Measurements from ENCODE around the gene MDFIC2.
"Not testable (repeated sequence)": the region's sequence is repeated elsewhere in the genome, so short reads cannot be mapped to it uniquely, and the experiment has no call there.

MDFIC2 gene

DNA sequence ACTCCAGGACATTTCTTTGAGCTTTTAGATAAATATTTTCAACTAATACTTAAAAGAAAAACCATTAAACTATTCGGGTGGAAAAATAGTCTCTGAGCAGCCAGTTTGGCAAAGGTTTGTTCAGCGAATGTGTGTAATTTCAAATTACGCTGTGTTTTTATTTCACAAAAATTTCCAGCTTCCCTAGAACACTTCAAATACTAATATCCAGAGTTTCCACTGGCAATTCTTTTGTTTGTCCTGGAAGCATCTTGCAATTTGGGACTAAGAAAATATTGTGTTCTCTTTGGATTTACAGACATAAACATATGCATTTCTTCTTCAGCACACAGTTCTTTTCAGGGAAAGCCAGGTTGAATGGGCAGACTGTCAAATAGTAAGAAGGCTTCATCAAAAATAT lies 61.9 kb downstream of the MDFIC2 start:
- DNase-seq, result no peak

DNA sequence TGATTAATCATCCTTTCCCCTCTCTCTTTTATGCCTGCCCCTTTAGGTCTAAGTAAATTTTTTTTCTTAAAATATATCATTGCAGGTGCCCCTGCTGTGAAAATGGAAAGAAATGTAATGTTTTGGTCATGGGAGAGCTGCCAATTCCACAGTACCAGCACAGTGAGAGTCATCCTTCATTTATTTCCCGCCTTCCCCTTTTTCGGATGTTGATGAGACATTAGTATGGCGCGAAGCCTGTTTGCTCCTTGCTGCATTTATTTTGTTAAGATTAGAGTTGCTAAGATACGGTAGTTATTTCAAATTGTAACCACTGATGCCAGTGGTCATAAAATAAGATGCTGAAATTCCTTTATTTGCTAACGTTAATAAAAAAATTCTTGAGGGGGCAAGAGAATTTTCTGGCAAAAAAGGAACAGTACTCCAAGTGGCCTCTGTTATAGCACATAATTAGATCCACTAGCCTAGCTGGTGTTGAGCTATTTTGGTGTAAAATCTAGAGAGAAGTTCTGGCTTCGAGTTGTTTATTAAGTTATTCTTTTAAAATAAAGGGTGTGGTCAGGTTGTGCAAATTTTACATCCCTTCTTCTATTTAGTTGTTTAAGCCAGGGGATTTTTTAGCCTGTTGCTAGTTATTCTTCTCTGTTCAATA lies 62.8 kb downstream of the MDFIC2 start:
- DNase-seq, result no peak

DNA sequence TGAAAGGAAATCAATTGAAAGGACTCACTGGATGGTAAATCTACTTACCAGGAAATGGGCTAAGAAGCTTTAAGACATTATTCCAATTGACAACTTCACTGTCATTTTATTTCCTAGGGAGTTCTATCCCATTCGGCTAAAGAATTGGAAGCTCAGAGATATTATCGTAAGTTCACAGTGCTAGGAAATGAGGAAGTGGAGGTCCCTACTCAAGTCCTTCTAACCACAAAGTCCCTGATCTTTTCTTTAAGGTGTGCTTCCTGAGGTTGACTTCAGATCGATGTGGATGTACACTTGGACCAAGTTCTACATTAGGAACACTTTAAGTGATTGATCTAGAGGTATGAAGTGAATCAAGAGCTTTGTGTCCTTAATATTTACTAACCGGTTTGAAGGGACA lies 63.6 kb downstream of the MDFIC2 start:
- no peak for DNase-seq

DNA sequence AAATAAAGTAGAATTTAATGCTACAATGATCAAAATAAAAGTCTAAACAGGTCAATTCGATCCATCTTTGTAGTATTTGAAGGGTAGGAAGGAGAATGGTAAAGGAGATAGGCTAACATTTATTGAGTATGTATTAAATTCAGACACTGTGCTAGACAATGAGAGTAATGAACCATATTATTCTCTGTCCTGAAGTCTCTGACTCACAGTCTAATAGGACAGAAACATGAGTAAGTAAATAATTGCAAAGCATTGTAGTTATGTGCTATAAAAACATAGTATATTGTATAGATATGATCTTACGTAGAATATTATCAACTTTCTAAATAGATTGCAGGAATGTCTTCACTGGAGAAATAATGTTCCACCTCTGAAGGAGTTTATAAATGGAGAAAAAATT lies 64.5 kb downstream of the MDFIC2 start:
- DNase-seq, result no peak

DNA sequence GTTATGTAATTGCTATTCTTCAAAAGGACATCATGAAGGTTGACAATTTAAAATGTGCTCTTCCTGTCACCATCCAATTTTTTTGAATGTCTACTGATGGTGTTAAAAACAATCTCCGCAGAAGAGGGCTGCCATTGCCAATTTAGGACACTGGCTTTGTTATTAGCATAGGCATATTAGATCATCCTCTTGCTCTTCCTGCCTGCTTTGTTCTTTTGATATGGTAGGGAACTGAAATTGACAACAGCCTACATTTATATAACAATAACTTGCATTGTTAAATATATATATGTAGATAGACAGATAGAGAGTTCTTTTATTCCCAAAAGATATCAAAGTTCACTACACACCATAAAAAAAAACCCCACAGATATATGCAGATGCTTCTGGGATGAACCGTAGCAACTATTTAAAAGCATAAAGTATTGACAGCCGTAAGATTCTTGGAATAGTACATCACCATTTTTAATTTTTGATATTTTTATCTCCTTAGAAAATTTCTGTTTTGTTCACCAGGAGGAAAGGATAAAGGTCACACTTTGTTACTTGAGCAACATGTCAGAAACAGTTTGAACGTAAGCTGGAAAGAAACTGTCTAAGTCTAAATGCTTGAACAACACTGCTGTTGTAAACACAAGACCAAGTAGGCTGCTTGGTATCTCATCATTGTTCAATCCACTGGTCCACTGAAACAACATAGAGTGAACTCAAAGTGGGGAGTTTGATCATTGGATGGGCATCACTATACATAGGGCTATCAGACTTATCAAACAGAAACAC lies 66.5 kb downstream of the MDFIC2 start:
- no peak for DNase-seq

DNA sequence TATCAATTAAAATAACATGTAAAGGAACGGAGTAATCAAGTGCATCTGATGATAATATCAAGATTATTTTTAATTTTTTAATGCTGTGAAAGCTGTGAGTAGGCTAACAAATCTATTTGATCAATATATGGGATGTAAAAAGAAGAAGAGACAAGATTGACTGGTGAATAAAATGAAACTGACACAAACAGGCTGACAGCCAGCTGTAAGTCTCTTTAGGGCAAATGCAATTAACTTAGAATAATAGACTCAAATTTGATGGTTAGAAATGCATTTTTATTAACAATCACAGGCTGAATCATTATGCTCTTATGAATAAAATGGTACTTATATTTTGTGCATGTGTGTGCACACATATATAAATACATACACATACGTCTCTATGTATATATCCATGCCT lies 68.0 kb downstream of the MDFIC2 start:
- no peak for DNase-seq

DNA sequence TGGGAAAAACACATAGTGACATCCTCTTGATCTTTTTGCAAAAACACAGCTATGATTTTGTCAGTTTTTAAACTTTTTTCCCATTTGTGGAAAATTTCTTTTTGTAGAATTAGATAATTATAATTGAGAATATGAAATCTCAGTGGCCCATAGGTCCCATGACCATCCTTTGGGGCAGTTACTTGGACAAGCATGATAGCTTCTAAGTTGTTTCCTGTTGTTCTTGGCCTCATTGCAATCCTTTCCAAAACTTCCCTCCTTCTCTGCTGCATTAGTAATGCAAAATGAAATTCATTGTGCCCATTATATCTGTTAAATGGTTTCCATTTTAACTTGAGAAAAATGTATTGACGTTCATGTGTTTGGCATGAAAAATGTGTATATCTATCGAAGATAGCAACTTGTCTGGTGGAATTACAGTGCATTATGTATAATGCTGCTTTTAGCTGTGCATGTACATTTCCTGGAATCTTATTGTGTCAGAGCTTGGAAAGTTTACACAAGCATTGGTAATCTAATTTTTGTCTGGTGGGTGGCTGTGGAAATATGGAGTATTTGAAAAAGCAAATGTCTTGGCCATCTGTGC lies 70.0 kb downstream of the MDFIC2 start:
- no peak for DNase-seq

DNA sequence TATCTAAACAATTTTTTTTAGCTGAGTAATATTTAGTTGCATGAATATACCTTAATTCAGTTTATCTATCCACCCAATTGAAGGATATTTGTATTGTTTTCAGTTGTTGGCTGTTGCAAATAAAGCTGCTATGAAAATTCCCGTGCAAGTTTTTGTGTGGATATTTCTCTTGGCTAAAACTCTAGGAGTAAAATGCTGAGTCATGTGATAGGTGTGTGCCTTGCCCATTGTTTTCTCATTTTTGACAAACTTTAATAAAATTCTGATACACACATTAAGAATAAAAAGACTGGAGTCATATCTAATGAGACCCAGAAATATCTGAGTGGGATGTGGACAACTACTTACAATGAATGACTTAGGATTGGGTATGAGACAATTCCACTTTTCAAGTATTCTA lies 78.6 kb downstream of the MDFIC2 start:
- DNase-seq, result no peak

DNA sequence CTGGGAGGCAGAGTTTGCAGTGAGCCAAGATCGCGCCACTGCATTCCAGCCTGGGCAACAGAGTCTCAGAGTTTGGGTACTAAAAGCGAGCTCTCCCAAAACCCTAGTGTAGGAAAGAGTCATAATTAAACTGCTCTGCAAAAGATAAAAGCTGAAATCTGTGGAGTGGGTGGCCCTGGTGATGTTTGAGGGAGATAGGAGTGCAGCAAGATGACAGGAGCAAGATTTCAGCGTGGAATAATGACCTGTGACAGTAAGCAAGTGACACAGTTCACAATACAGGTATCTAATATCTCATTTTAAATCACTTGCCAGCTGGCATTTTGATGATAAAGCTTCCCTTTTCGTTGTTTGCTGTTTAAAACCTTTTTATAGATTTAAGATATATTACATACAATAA lies 79.3 kb downstream of the MDFIC2 start:
- DNase-seq, result no peak

DNA sequence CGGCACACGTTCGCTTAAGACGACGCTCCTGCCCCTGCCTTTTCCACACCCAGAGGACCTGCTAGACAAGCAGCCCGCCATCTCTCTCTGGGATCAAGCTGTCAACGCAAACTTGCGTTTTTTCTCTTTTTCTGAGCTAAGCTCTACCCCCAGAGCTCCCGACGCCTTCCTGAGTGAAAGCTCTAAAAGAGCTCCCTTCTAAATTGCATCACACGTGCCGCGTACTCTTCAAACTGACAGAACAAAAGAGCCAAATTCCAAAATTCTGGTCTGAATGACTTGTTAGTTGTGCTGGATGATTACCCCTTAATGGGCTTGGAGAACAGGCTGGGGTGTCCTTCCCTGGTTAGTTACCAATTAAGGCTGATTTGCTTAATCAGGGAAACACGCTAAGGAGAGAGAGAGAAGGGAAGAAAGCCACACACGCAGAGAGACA lies 81.2 kb downstream of the MDFIC2 start:
- no peak for DNase-seq

DNA sequence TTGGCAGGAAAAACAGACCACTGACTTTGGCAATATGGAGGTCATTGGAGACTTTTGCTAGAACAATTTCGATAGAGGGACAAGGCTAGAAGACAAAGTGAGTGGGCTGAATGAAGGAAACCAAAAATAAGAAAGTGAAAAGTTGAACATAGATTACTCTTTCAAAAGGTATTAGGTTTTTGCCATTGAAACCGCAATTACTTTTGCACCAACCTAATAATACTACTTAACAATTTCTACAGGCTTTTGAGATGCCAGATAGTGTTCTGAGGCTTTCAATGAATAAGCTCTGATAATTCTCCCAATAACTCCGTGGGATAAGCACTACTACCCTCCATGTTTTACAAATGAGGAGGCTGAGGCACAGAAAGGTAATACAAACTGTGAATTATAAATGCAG lies 85.0 kb downstream of the MDFIC2 start:
- DNase-seq, result no peak

DNA sequence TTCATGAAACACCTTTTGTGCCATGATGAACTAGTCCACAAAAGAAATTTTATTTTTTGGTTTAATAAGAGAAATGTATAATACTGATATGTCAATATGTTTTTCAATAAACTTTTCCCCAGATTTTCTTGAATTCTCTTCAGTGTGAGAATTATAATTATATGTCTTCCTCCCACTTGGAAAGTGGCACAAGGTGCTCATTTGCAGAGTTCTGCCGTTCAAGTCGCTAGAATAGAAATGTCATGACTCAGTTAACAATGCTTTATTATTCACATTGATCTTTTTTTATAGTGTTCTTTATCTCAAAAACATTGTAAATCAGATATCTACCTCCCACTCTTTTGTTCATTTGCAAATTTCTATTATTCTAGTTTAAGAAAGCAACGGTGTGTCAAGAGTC lies 87.3 kb downstream of the MDFIC2 start:
- DNase-seq, result no peak

DNA sequence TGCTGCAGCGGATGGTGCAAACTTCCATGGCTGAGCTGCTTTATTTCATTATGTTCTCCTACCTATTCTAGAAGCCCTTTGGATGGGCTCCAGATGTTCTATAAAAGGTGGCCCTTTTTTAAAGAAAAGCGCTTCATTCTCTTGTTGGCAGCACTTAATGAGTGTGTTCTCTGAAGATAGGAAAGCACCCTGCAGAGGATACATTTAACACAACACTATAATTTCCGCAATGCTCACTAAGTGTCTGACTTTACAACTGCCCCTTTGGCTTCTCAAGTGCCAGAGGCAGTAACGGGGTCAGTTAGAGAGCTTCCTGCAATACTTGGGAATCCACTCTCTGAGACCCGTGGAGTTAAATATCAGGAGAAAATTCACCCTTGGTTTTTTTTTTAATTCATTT lies 88.1 kb downstream of the MDFIC2 start:
- DNase-seq, result no peak

DNA sequence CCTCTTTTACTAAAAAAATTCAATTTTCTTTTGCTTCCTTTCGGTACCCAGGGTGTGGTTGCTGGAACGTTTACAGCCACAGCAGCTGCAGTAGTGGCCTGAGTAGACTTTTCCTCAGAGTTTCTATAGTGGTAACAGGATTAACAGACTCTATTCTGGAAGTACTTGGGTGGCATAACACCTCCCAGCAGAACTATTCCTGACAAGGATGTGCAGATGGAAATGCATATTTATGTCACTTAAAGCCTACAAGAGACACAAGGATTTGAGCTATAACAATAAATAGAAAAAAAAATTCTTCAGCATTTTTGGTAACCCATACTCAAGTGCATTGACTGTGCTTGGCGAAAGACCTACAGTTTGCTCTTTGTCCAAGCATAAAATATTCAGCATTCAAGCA lies 94.0 kb downstream of the MDFIC2 start:
- no peak for DNase-seq

DNA sequence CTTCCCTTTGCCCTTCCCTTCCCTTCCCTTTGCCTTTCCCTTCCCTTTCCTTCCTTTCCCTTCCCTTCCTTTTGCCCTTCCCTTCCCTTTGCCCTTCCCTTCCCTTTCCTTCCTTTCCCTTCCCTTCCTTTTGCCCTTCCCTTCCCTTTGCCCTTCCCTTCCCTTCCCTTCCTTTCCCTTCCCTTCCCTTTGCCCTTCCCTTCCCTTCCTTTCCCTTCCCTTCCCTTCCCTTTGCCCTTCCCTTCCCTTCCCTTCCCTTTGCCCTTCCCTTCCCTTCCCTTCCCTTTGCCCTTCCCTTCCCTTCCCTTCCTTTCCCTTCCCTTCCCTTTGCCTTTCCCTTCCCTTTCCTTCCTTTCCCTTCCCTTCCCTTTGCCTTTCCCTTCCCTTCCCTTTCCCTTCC lies 101.2 kb downstream of the MDFIC2 start:
- not testable (repeated sequence) for DNase-seq

DNA sequence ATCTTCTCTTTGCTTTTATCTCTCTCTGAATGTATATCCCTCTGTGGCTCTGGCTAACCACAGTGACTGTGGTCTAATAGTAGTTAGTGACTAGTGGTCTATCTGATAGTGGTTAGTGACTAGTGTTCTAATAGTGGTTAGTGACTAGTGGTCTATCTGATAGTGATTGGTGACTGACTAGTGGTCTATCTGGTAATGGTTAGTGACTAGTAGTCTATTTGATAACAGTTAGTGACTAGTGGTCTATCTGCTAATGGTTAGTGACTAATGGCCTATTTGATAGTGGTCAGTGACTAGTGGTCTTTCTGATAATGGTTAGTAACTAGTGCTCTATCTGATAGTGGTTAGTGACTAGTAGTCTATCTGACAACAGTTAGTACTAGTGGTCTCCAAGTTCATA lies 110.5 kb downstream of the MDFIC2 start:
- DNase-seq, result no peak

DNA sequence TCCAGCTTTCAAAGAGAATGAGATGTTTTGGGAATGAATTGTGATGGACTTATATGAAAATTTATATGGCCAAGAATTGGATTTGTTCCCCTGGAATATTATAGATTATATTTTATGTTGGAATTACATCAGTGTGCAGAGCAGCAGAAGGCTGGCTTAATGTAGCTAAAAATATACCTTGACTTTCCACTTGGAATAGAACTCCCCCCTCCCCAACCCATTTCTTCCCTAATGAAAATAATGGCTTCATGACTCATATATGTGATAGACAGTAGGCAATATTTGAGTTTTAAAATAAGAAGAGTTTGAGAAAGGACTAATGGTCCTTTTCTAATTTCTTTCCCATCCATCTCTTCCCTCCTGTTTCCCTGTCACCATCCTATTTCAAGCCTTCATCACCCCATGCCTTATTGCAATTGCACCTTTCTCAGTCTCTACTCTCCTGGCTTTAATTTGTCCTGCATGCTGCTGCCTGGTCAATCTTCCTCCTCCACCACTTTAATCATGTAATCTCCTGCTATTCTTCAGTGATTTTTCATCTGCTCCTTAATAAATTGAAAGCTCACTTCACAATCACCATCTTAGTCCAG lies 122.5 kb downstream of the MDFIC2 start:
- no peak for DNase-seq

DNA sequence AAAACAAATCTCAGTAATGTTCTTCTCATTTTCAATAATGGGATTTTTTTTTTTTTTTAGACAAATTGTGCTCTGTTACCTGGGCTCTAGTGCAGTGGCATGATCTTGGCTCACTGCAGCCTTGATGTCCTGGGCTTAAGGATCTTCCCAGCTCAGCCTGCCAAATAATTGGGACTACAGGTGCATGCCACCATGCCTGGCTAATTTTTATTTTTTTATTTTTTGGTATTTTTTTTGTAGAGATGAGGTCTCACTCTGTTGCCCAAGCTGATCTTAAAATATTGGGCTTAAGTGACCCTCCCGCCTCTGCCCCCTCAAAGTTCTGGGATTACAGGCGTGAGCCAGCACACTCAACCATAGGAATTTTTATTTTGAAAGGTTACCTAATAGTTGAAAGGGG lies 126.2 kb downstream of the MDFIC2 start:
- no peak for DNase-seq

DNA sequence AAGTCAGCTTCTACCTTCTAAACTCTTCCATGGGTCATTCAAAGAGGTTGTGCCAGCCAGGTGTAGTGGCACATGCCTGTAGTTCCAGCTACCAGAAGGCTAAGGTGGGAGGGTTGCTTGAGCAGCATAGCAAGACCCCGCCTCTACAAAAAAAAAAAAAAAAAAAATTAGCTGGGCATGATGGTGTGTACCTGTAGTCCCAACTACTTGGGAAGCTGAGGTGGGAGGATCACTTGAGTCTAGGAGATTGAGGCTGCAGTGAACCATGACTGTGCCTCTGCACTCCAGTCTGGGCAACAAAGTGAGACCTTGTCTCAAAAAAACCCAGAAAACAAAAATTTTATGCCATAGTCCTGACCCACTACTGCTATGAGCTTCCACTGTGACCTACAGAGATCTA lies 126.8 kb downstream of the MDFIC2 start:
- DNase-seq, result no peak

DNA sequence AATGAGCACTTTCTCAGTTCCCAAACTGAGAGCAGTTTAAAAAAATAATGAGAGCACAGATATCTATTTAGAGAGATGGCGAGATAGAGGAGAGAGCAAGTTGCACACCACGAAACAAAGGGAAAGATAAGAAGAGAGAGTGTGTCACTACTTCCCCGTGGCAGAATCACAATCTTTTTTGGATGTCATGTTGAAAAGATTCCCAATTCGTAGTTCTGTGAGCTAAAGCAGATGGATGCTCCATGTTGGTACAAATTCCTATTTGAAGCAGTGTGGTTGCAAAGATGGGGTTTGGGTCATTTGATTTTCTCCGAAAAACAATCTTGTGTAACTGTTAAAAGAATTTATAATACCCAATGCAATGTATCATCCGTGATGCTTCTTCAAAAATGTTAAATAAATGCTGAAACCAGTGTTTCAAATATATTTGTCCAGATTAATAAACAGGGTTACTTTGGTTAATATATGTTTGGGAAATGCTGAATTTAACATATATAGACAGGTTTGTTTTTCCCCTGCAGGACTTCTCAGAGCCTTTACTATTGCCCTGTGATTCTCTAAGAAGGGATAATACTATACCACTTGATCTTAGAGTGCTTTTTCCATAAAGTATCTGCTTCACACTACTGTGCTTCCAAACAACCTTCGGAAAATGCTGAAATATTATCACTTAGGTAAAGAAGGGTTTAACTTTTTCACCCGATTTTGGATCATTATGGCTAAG lies 128.5 kb downstream of the MDFIC2 start:
- no peak for DNase-seq

DNA sequence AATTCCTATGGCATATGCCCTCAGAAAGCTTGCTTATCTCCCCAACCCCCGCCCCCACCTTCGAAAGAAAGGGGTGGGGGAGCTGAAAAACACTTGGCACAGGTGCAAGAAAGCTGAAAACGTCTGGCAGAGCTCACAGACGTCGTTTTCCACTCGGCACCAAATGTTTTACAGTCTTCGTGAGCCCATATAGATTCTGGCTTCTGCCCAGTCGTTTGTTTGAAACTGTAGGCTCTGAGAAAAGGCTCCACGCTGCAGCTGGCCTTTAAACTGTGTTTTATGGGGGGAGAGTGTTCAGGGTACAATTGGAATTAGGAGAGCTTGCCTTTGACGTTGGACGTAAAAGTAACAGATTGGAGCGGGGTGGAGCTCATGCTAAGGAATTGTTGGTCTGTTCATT lies 130.3 kb downstream of the MDFIC2 start:
- DNase-seq, result no peak

DNA sequence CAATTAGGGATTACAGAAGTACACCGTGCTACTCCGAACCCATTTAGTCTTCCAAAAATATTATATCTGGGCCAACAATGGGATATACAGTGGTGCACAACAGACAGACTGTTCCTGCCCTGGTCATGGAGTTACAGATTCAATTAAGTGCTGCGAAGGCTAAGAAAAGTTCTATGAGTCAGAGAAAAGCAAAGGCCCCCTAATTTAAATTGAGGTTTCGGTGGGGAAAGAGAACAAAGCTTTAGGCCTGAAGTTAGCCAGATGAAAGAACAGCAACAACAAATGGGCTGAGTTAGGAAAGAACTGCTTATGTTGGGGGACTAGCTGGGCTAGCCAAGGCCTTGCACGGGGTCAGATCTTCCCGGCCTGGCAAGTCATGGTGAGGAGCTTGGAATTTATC lies 131.8 kb downstream of the MDFIC2 start:
- DNase-seq, result no peak

DNA sequence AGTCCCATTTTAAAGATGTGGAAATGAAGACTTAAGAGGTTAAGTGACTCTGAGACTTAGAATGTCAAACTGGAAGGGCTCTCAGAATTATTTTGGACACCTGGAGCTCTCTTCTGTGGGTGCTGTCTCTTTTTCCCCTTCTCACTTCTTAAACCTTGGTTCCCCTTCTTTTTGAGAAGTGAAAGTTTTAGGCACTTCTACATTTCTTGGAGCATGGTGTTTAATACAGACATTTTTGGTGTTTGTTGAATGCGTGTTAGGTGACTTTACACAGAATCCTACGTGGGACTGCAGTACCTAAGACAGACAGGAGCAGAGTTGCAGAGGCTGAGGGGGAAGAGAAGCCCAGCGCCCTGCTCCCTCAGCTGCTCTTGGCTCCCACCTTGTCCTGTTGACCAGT lies 133.3 kb downstream of the MDFIC2 start:
- DNase-seq, result no peak

Data from NCI-H2227 treated with DMSO at 0.1 percent for 48 hours (cell line).